NOMO-1 (cell line): ENCODE measurements around the gene PRX.
"Not testable (repeated sequence)": the region's sequence is repeated elsewhere in the genome, so short reads cannot be mapped to it uniquely, and the experiment has no call there.

Experiments used
- DNase-seq, 2 experiments: peaks; one replicate each; lab custom pipeline; 2025; ENCODE audit not compliant: unreplicated experiment in 2 of 2; lab: John Stamatoyannopoulos, UW

The PRX gene

DNA sequence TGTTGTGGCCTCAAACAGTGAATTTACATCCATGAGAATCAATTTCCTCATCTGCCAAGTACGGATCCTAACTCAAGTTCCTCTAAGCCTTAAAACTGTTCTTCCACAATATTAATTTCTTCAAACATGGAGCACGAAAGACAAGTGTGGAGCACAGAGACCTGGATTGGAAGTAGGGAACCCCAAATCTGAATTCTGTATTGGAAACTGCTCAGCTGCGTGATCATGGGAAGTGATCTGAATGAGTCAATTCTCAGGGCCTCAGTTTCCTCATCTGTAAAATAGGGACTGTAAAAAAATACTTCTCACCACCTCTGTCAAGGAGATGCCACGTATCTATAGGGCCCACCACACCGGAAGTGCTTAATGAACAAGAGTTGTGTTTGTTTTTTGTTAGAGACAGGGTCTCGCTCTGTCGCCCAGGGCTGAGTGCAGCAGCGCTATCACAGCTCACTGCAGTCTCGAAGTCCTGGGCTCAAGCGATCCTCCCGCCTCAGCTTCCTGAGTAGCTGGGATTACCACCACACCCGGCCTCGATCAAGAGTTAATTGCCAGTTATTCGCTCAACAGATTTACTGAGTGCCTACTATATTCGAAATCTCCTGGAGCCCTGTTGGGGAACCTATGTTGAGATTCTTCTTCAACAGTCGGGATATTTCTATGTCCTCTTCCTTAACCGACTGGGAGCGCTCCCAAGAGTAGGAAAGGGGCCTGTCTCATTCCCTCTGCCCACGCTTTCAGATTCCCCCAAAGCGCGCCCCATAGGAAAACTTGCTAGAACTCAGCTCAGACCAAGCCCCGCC, 29.4 kb upstream of the PRX start:
- no peak for DNase-seq

- DNase-seq: no peak
Observed at GRCh38 chr19:40441719-40442253, 28.6 kb upstream of the PRX start.

DNA sequence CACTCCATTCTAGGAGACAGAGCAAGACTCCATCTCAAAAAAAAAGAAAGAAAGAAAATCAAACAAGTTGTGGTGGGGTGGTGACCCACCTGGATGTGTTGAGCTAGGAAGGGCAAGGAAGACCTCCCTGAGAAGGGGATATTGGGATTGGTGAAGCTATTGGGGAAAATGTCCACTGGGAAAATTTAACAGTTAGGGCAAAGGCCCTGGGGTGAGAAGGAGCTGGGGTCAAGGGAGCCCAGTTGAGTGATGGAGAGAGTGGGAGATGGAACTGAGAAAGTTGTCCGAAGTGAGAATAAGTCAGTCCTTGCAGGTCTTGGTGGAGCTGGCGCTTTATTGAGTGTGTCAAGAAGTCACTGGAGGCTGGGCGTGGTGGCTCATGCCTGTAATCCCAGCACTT, 25.1 kb upstream of the PRX start:
- DNase-seq: no peak

GRCh38 chr19:40433391-40434216, 20.4 kb upstream of the PRX start:
- peak; percentile 82 to 87 for DNase-seq

DNA sequence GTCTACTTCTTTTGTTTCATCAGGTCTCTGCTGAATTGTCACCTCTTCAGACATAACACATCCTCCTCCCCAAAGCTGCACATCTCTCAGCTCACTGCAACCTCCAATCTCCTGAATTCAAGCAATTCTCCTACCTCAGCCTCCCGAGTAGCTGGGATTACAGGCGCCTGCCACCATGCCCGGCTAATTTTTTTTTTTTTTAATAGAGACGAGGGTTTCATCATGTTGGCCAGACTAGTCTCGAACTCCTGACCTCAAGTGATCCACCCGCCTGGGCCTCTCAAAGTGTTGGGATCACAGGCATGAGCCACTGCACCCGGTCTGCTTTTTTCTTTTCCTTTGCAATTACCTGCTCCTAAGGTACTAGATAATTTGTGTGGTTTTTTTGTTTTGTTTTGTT, 19.6 kb upstream of the PRX start:
- not testable (repeated sequence) for DNase-seq

- DNase-seq: no peak
Observed at GRCh38 chr19:40431698-40432097, 18.5 kb upstream of the PRX start.

DNA sequence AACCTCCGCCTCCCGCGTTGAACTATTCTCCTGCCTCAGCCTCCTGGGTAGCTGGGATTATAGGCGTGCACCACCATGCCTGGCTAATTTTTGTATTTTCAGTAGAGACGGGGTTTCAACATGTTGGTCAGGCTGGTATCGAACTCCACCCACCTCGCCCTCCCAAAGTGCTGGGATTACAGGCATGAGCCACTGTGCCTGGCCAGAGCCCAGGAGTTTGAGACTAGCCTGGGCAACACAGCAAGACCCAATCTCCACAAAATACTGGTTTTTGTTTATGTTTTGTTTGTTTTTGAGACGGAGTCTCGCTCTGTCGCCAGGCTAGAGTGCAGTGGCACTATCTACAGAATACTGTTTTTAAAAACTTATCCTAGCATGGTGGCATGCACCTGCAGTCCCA, 17.1 kb upstream of the PRX start:
- DNase-seq: not testable (repeated sequence)

- DNase-seq: not testable (repeated sequence)
Observed at GRCh38 chr19:40428197-40428596, 15.0 kb upstream of the PRX start.

- peak; percentile 99 to 100 for DNase-seq
Observed at GRCh38 chr19:40425450-40426287, 12.5 kb upstream of the PRX start, which contains the start of gene SERTAD1. SERTAD1 (minus strand) TSS chr19:40425992; CDS start chr19:40423546, 2,446 bp downstream.

DNA sequence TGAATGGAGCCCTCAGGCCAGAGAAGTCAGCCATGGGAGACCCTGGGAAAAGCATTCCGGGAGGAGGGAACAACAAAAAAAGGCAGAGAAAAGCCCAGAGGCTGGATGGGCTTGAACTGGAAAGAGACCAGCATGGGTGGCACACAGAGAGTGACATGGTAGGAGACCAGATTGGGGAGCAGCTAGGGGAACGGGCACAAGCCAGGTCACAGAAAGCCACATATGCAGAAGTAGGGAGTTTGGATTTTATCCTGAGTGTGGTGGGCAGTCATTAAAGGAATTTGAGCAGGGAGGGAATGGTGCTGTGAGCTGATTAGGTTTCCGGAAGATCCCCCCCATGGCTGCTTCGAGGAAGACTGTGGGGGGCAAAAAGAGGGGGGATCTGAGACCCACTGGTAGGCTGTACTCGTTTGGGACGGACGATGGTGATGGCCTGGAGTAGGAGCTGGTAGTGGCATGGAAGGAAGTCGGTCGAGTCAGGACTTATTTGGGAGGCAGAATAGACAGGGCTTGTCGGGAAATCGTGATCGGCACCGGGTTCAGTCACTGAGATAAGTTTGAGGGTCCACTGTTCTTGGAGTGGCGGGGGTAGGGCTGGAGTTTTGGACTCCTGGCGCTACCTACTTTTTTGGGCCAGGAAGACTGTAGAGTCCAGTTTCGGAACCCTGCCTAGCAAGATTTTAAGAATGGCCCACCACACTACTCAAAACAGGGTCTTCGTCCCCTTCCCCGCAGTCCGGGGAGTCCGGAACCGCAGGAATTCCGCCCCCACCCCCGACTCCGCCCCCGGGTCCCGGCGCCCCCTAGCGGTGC, 11.7 kb upstream of the PRX start:
- DNase-seq: no peak

DNA sequence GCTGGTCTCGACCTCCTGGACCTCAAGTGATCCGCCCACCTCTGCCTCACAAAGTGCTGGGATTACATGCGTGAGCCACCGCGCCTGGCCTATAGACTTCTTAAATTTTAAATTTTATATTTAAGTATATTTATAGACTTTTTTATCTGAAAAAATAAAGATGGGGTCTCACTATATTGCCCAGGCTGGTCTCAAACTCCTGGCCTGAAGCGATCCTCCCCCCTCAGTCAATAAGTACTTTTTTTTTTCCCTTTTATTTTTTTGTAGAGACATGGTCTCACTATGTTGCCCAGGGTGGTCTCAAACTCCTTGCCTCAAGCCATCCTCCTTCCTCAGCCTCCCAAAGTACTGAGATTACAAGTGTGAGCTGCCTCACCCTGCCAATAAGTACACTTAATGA, 10.8 kb upstream of the PRX start:
- no peak for DNase-seq

GRCh38 chr19:40422748-40423566, 9.8 kb upstream of the PRX start:
- no peak for DNase-seq

GRCh38 chr19:40421993-40422747, 9.0 kb upstream of the PRX start:
- DNase-seq: no peak

- peak; percentile 66 to 86 for DNase-seq
Observed at GRCh38 chr19:40420766-40421765, 7.9 kb upstream of the PRX start.

DNA sequence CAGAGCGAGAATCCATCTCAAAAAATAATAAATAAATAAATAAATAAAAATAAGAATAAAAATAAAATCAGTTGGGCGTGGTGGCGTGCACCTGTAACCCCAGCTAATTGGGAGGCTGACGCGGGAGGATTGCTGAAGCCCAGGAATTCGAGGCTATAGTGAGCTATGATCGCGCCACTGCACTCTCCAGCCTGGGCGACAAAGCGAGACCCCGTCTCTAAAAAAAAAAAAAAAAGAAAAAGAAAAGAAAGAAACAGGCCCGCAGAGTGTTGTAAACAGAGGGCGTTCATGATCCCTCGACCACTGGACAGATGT, 7.2 kb upstream of the PRX start:
- DNase-seq: no peak

DNA sequence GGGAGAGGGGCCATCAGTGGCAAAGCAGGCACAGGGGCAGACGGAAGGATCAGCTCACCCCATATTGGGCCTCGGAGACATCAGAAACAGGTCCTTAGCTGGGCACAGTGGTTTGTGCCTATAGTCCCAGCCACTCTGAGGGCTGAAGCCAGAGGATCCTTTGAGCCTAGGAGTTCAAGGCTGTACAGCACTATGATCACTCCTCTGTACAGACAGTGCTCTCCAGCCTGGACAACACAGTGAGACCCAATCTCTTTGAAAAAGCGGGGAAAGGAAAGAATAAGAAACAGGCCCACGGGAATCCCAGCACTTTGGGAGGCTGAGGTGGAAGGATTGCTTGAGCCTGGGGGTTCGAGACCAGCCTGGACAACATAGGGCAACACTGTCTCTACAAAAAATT, 6.6 kb upstream of the PRX start:
- DNase-seq: no peak

DNA sequence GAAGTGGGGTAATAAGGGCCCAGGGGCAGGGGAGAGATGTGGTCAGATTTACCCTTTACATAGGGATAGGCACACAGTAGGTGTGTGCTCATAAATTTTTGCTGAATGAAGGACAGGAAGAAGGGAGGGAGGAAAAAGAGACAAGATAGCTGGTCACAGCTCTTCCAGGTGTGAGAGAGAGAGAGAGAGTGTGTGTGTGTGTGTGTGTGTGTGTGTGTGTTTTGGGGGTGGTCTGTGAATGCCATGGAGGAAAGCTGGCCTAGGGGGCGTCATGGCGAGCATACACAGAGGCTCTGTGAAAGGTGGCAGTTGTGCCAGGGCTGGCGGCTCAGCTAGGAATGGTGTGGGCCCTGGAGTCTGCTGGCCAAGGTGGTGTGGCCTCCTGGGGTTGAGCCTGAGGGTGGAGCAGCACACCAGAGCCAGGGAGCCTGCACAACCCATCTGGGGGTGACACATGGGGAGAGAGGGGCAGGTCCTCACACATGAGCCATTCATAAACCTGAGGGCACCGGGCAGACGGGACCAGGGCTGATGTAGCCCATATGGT, 6.0 kb upstream of the PRX start:
- DNase-seq: no peak
